ENCODE results near the gene TREX2.

DNA sequence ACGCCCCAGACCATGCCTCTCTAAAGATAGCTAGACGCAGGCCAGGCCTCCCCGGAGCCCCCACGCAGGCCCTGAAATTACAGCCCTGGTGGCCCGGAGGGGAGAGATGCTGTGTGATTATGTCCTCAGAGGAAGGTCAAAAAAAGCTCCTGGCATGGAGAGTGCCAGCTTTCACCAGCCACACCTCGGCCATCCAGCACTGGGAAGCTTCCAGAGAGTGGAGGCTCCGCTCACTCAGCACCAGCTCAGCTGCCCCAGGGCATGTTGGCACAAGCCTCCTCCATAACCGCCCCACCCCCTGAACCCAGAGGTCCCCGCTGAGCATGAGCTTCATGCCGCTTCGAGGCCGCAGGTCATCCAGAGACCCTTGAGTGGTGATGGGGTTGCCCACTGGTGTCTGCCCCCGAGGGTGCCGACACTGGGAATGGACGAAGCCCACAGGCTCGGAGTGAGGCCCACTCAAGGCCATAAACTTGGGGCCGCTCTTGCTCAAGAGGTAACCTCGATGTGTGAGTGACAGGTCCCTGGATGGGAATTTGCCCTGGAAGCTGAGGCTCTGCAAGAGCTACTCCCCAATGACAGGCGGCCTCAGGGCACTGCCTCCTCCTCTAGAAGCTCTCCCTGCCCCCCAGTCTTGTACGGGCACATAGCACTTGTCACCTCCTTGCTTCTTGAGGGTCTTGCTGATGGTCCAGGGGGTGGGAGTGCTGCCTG, 44.5 kb upstream of the TREX2 start:
- TF ChIP-seq, protein P1, sequence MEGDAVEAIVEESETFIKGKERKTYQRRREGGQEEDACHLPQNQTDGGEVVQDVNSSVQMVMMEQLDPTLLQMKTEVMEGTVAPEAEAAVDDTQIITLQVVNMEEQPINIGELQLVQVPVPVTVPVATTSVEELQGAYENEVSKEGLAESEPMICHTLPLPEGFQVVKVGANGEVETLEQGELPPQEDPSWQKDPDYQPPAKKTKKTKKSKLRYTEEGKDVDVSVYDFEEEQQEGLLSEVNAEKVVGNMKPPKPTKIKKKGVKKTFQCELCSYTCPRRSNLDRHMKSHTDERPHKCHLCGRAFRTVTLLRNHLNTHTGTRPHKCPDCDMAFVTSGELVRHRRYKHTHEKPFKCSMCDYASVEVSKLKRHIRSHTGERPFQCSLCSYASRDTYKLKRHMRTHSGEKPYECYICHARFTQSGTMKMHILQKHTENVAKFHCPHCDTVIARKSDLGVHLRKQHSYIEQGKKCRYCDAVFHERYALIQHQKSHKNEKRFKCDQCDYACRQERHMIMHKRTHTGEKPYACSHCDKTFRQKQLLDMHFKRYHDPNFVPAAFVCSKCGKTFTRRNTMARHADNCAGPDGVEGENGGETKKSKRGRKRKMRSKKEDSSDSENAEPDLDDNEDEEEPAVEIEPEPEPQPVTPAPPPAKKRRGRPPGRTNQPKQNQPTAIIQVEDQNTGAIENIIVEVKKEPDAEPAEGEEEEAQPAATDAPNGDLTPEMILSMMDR (IDR thresholded peaks at IDR 0.05), result no peak
- TF ChIP-seq ZFX (IDR thresholded peaks at IDR 0.05; ENCODE audit: borderline replicate concordance), result no peak
